Measurements from ENCODE around the gene HNRNPA2B1.

DNA sequence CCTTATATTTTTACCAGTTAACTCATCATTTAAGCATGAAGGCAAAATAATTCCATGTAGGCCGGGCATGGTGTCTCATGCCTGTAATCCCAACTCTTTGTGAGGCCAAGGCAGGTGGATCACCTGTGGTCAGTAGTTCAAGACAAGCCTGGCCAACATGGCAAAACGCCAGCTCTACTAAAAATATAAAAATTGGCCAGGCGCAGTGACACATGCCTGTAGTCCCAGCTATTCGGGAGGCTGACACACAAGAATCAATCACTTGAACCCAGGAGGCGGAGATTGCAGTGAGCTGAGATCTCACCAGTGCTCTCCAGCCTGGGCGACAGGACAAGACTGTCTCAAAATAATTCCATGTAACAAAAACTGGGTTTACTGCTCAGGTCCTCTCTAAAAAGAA is 18.3 kb downstream of the HNRNPA2B1 start:
- TF ChIP-seq, protein P1, sequence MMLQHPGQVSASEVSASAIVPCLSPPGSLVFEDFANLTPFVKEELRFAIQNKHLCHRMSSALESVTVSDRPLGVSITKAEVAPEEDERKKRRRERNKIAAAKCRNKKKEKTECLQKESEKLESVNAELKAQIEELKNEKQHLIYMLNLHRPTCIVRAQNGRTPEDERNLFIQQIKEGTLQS (CRISPR knock-in tag; conservative IDR thresholded peaks at IDR 0.05), result no peak
- no peak for TF ChIP-seq NR3C1 (CRISPR knock-in tag; conservative IDR thresholded peaks at IDR 0.05; ENCODE audit: low read depth)
- TF ChIP-seq, protein P2, sequence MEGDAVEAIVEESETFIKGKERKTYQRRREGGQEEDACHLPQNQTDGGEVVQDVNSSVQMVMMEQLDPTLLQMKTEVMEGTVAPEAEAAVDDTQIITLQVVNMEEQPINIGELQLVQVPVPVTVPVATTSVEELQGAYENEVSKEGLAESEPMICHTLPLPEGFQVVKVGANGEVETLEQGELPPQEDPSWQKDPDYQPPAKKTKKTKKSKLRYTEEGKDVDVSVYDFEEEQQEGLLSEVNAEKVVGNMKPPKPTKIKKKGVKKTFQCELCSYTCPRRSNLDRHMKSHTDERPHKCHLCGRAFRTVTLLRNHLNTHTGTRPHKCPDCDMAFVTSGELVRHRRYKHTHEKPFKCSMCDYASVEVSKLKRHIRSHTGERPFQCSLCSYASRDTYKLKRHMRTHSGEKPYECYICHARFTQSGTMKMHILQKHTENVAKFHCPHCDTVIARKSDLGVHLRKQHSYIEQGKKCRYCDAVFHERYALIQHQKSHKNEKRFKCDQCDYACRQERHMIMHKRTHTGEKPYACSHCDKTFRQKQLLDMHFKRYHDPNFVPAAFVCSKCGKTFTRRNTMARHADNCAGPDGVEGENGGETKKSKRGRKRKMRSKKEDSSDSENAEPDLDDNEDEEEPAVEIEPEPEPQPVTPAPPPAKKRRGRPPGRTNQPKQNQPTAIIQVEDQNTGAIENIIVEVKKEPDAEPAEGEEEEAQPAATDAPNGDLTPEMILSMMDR (IDR thresholded peaks at IDR 0.05), result no peak
- no peak for TF ChIP-seq ELF4 (CRISPR knock-in tag; IDR thresholded peaks at IDR 0.05; ENCODE audit: low read depth)
- no peak for TF ChIP-seq ESRRA (CRISPR knock-in tag; IDR thresholded peaks at IDR 0.05; ENCODE audit: borderline replicate concordance)
